Stromal cell of bone marrow (primary cell): ENCODE data around the gene RASSF8.

Source experiments
- DNase-seq: peaks from one replicate; pipeline ENCODE4 v3.0.0-alpha.2; 2012; ENCODE audit warnings: low read depth

RASSF8 gene

GRCh38 chr12:25962932-25963525 lies 4.5 kb downstream of the RASSF8 start:
- DNase-seq: no peak

DNA sequence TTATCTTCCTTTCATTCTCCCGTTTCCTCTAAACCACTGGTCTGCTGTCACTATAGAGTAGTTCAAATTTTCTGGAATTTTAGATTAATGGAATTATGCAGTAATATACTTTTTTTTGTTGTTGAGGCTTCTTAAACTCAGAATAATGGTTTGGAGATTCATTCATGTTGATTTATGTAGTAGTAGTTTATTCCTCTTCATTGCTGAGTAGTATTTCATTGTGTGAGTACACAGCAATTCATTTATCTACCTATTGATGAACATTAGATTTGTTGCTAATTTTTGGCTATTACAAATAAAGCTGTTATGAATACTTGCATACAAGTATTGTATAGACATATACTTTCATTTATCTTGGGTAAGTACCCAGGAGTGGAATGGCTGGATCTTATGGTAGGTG lies 7.2 kb downstream of the RASSF8 start:
- no peak for DNase-seq

DNA sequence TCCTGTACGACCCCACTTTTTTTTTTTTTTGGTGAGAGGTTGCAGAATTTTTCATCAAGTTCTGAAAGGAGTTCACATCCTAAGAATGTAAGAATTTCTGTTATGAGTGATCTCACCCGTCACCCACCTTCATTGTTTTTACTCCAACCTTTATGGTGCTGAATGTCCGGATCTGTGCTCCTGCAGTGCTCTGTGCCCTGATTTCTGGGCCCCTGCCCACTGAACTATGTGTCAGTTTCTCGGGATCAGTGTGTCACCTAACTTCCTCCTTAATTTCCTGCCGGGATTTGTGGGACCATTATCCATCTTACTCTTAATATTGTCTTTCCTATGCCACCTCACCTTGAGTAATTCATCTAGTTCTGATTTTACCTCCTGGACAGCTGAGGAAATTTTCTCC lies 11.6 kb downstream of the RASSF8 start:
- no peak for DNase-seq

- no peak for DNase-seq
Observed at GRCh38 chr12:25970916-25971653, 12.6 kb downstream of the RASSF8 start.

DNA sequence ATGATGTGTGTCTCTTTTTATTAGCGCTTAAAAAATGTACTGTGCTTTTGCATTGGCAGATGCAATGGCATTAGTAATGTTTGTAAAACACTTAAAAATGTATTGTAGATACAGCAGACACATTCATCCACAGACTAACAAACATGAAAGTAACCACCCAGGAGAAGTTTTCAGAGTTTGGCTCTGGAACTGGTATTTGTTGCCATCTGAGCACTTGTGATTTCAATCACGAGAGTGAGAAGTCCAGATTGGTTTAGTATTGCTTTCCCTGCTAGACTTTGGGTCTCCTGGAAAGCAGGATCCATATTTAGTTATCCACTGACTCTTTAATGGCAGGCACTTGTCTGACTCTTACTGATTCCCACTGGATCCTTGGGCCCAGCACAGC lies 13.2 kb downstream of the RASSF8 start:
- DNase-seq: no peak

- peak; percentile 62 for DNase-seq
Observed at GRCh38 chr12:25972783-25973182, 14.3 kb downstream of the RASSF8 start.

GRCh38 chr12:25975179-25975578 lies 16.7 kb downstream of the RASSF8 start:
- no peak for DNase-seq

GRCh38 chr12:25975682-25976081 lies 17.2 kb downstream of the RASSF8 start:
- DNase-seq: no peak

GRCh38 chr12:25976289-25976688 lies 17.8 kb downstream of the RASSF8 start:
- no peak for DNase-seq

DNA sequence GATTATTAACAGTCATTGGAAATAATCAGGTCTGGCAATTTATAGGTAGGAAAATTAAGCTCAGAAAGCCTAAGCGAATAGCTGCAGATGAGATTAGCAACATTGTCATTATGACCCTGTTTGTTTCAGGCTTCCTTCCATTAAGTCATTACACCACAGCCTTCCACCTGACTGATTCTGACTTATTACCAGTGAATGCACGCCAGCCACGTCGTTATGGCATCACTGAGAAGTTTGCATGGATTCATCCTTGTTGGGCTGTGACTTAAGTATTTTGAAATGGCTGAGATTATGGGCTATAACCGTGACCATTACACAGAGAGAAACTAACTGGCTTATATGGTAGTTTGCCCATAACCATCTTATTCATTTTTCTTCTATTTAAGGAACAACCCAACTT lies 18.6 kb downstream of the RASSF8 start:
- DNase-seq: no peak

DNA sequence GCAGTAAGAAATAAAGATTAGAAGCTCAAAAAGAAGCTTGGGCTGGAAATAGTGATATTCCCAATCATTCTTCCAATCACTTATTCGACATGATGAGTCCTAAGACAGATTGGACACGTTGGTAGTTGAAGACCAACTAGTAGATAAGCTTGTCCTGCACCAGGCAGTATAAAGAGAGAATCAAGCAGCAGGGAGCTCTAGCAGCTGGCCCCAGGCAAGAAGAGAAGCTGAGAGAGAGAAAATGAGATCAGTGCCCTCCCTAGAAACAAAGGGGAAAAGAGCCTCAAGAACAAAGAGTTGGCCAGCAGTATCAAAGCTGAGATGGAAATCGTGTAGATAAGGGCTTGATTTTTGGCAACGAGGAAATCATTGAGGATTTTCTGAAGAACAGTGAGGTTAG lies 20.6 kb downstream of the RASSF8 start:
- no peak for DNase-seq

DNA sequence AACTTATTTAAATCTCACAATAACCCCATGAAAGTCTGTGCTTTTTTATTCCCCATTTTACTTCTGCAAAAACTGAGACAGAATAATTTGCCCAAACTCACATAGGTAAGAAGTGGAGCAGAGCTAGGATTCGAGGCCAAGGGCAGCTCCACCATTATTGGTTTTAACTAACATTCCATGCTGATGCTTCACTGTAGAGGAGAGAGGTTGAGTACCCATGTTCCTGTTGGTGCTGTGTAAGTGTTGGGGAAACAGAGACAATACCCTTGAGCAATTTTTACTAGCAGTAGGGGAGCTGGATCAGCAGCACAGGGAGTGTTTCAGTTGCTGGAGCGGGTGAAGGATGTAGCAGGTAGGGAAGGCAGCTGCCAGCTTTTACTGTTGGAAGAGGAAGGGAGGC lies 21.1 kb downstream of the RASSF8 start:
- DNase-seq: no peak

DNA sequence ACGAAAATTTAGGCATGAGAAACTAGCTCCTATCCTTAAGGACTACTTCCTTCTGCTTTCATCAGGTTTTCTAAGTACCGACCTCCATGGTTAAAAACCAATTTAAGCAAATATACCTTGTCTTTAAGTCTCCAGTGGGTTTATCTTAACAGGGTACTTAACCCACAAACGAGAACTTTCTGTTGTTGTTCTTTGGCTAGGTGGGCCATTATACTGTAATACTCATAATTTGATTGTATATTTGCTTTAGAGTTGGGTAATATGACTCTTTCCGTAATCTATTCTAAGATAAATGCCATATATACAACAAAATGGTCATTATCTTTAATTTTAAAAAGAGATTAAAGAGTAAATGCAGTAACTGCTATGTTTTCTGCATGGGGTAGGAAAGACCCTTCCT lies 21.6 kb downstream of the RASSF8 start:
- DNase-seq: no peak

GRCh38 chr12:25981597-25981996 lies 23.1 kb downstream of the RASSF8 start:
- DNase-seq: no peak

DNA sequence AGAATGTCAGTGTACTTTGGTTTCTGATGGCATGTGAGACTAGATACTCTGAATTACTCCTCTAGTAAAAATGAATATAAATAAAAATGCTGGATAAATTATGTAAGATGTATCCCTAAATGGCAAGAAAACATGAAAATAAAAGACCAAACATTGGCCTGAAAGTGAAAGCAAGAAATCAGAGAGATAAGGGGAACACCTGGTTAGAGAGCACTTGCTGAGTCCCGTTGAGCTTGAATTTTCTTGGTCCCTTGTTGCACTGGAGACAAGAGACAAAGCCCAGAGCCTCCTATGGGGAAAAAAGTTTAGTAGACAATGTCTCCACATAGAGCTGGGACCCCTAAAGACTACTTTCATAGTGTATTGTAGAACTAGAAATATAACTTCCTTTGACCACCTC lies 23.9 kb downstream of the RASSF8 start:
- no peak for DNase-seq

GRCh38 chr12:25983625-25984024 lies 25.1 kb downstream of the RASSF8 start:
- no peak for DNase-seq

DNA sequence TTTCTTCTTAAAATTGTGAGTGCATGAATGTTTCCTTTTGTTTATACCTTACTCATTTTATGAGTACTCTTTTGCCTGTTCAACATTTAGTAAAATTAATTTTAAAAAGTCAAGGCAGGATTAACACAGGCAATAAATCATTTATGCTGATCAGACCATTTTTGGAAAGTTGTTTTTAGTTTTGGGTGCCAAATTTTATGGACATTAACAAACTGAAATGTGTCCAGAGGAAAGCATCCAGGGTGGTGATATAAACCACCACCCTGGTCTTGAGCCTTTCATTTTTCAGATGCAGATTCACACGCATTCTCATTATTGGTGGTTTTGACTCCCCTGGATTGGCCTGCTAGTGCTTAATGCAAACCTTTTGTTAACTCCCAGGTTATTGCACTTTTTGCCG lies 26.3 kb downstream of the RASSF8 start:
- DNase-seq: no peak

DNA sequence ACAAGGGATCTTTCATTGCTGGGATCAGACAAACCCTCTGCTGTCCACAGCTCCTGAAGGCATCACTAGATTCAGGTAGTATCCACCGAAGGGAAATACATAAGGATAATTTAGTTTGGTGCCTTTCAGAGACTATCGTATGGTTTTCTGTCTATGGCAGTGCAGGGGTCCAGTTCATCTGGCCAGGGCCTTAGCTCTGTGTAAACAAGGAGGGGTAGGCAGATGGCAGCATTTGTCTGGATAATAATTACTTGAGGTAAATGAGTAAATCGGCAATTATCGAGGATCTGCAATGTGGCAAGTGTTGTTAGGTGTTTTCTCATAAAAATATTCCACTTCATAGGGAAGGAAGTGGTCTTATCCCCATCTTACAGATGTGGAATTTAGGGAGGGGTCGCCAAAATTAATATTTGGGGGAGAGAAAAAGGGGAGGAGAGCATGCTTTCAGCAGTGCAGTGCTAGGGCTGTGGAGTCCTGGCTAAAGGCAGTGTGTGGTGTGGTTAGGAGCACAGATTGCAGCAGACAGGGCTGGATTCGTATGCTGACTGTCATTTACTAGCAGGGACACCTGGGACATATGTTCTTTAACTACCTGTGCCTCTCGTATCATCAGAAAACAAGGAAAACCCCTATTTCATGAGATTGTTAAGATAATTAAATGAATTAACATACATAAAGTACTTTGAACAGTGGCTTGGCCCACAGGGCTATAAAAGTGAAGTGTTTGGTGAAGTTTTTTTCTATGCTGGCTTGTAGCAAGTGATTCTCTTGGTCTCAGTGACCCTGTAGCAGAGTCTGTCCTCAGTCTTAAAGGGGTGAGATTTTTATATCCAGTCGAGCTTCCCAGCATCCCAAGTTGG lies 27.1 kb downstream of the RASSF8 start:
- no peak for DNase-seq

- DNase-seq: no peak
Observed at GRCh38 chr12:25986180-25986579, 27.7 kb downstream of the RASSF8 start.

- no peak for DNase-seq
Observed at GRCh38 chr12:25988505-25988904, 30.0 kb downstream of the RASSF8 start.

GRCh38 chr12:25990495-25990894 lies 32.0 kb downstream of the RASSF8 start:
- DNase-seq: no peak

GRCh38 chr12:25992026-25992782 lies 33.7 kb downstream of the RASSF8 start:
- no peak for DNase-seq
